ENCODE measurements around the gene TPRX2.

GRCh38 chr19:47897861-47898260 is 38.8 kb downstream of the TPRX2 start:
- TF ChIP-seq YY1 (IDR thresholded peaks at IDR 0.05; ENCODE audit: insufficient read depth, insufficient read length) (no peak), ZNF274 (IDR thresholded peaks at IDR 0.05; ENCODE audit: low read depth, low read length) (no peak)
